HepG2 (cell line): ENCODE results near the gene ALOXE3. TPM values are rescaled to one million over a fixed set of nuclear protein-coding genes. Genes with fewer than 3 reads are reported as not detected.

ENCODE experiments used
- ATAC-seq: fragments of 200-7000 bp; cut with Tn5 transposase; 3 replicates; pipeline ENCODE4 v1.9.1; 2020; ENCODE audit warnings: mild to moderate bottlenecking, moderate library complexity
- BruUV-seq: library from RNA; stranded (reverse); fragments of 400-500 nt; replicated peaks from 2 replicates; lab custom pipeline; 2021; lab: Mats Ljungman, UMichigan
- CTCF ChIA-PET: fragments of 300-600 bp; formaldehyde crosslinking; extraction: SDS; loops from one replicate; lab custom pipeline; 2021; ENCODE audit warnings: low total read pairs, inconsistent platforms, low intra/inter-chr PET ratio; lab: Yijun Ruan, JAX
- POLR2A ChIA-PET: fragments of 350-600 bp; sonication (Branson Sonifier 250); formaldehyde crosslinking; loops from one replicate; lab custom pipeline; 2020; ENCODE audit warnings: antibody characterized with exemption, inconsistent platforms; lab: Yijun Ruan, JAX
- DNase-seq: peaks from one replicate; pipeline ENCODE4 v3.0.0-alpha.2; 2015; ENCODE audit warnings: low spot score
- FAIRE-seq: peaks from 3 replicates; lab custom pipeline; 2011; peaks lifted over from hg19 to GRCh38; lab: Jason Lieb, UNC
- H2AFZ ChIP-seq: one replicate; pipeline ENCODE4 v1.6.1; 2011; ENCODE audit warnings: low read length, inconsistent platforms
- H3K27ac ChIP-seq: fragments of 300-600 bp; 3 replicates; pipeline ENCODE4 v1.8.0; 2011; ENCODE audit warnings: mixed run types, mild to moderate bottlenecking, mixed read lengths, low read length, inconsistent platforms; ENCODE audit not compliant: insufficient read depth; ENCODE audit errors: extremely low read length
- H3K27me3 ChIP-seq, 2 experiments: fragments of 200-600 bp in 1 of 2; 2 replicates in 1 of 2; 3 replicates in 1 of 2; pipeline versions ENCODE4 v1.6.0 to v1.8.0; 2011; ENCODE audit warnings: low read length in 2 of 2, mild to moderate bottlenecking in 2 of 2, moderate library complexity in 2 of 2, inconsistent platforms in 1 of 2; ENCODE audit not compliant: insufficient read depth in 2 of 2, control insufficient read depth in 1 of 2
- H3K36me3 ChIP-seq, 2 experiments: fragments of 200-600 bp in 1 of 2; replicated peaks in 1 of 2; 2 replicates in 1 of 2; 3 replicates in 1 of 2; pipeline versions ENCODE4 v1.5.1 to v1.8.0; 2011; ENCODE audit warnings: low read length in 2 of 2, inconsistent platforms in 1 of 2; ENCODE audit not compliant: insufficient read depth in 2 of 2, control insufficient read depth in 1 of 2
- H3K4me1 ChIP-seq: 2 replicates; pipeline ENCODE4 v1.5.1; 2012; ENCODE audit warnings: low read length, inconsistent platforms; ENCODE audit not compliant: insufficient read depth
- H3K4me2 ChIP-seq: 2 replicates; pipeline ENCODE4 v1.6.0; 2011; ENCODE audit warnings: low read depth, low read length, inconsistent platforms
- H3K4me3 ChIP-seq, 3 experiments: fragments of 200-600 bp in 1 of 3; sonication (generic), shearing (Covaris generic) in 1 of 3; replicated peaks in 1 of 3; 2 replicates each; pipeline ENCODE4 v1.5.1; 2011 to 2016; ENCODE audit warnings: low read length in 3 of 3, inconsistent platforms in 2 of 3, low read depth in 2 of 3, mild to moderate bottlenecking in 2 of 3, control low read depth in 1 of 3, mixed read lengths in 1 of 3; ENCODE audit not compliant: insufficient read depth in 1 of 3
- H3K79me2 ChIP-seq: one replicate; pipeline ENCODE4 v1.6.1; 2011; ENCODE audit warnings: low read length, inconsistent platforms; ENCODE audit not compliant: insufficient read depth
- H3K9ac ChIP-seq: 2 replicates; pipeline ENCODE4 v1.6.0; 2011; ENCODE audit warnings: mild to moderate bottlenecking, low read depth, low read length, inconsistent platforms; ENCODE audit not compliant: insufficient read depth
- H3K9me3 ChIP-seq: 2 replicates; pipeline ENCODE4 v1.5.1; 2012; ENCODE audit warnings: mild to moderate bottlenecking, low read length
- H4K20me1 ChIP-seq: 2 replicates; pipeline ENCODE4 v1.6.0; 2011; ENCODE audit warnings: inconsistent platforms, mild to moderate bottlenecking, low read length, moderate library complexity; ENCODE audit not compliant: insufficient read depth
- EEA1 ChIP-seq: sonication (generic); formaldehyde crosslinking; IDR thresholded peaks from 2 replicates; pipeline ENCODE4 v1.5.1; 2020; ENCODE audit warnings: mild to moderate bottlenecking, missing genetic modification reagents, borderline replicate concordance
- KLF6 ChIP-seq: IDR thresholded peaks from 2 replicates; pipeline ENCODE4 v1.8.0; 2016; ENCODE audit warnings: missing biosample characterization, missing genetic modification reagents
- NR2C2 ChIP-seq: sonication (generic); formaldehyde crosslinking; IDR thresholded peaks from 2 replicates; pipeline ENCODE4 v1.4.0; 2020; ENCODE audit warnings: missing genetic modification reagents, mild to moderate bottlenecking, moderate library complexity, borderline replicate concordance
- THAP11 ChIP-seq: IDR thresholded peaks from 2 replicates; pipeline ENCODE4 v1.6.1; 2016; ENCODE audit warnings: missing biosample characterization, missing genetic modification reagents
- ZNF605 ChIP-seq: sonication (generic); formaldehyde crosslinking; IDR thresholded peaks from 2 replicates; pipeline ENCODE4 v1.8.0; 2022; ENCODE audit warnings: mild to moderate bottlenecking, missing genetic modification reagents
- ZSCAN31 ChIP-seq: sonication (generic); formaldehyde crosslinking; IDR thresholded peaks from 2 replicates; pipeline ENCODE4 v1.5.0; 2020; ENCODE audit warnings: low read depth, mild to moderate bottlenecking, missing genetic modification reagents
- WGBS: methylation state at CpG from one replicate; pipeline ENCODE4 v1.1.6; 2017; ENCODE audit warnings: low lambda C conversion rate; 5-methylcytosine and 5-hydroxymethylcytosine counted together
- in situ Hi-C: cut with HindIII; loops from 2 replicates; pipeline ENCODE4 v1.10.0; 2017; ENCODE audit warnings: low pct_unique_long_range_greater_than_20kb; ENCODE audit not compliant: extremely low pct_ligation_motif_present
- intact Hi-C: fragments of 100-400 bp; cut with micrococcal nuclease; formaldehyde crosslinking; loops from one replicate; pipeline ENCODE4 v1.10.0; 2022; ENCODE audit not compliant: unreplicated experiment
- polyA plus RNA-seq, 8 experiments: library from polyadenylated mRNA; depleted of rRNA in 3 of 8; stranded (reverse) in 7 of 8; unstranded in 1 of 8; fragments of >200 nt; fragmentation: Illumina TruSeq in 4 of 8; extraction: Trizol in 4 of 8; gene quantifications; 2 replicates each; pipeline versions ENCODE4 v1.2.1 to v1.2.3, GENCODE V29; 2011 to 2016; ENCODE audit warnings: low read depth in 4 of 8, missing spikeins in 1 of 8, mixed read lengths in 1 of 8; ENCODE audit not compliant: insufficient read depth in 1 of 8
- total RNA-seq, 5 experiments: library from RNA; depleted of rRNA; stranded (reverse); fragments of >200 nt; fragmentation: Illumina TruSeq; extraction: Trizol; gene quantifications; 2 replicates each; pipeline ENCODE4 v1.2.3, GENCODE V29; 2016; ENCODE audit warnings: low read depth in 1 of 5
- TF ChIP-seq, protein P1 (sequence below): sonication (generic); formaldehyde crosslinking; IDR thresholded peaks from 2 replicates; pipeline ENCODE4 v1.5.0; 2020; ENCODE audit warnings: missing genetic modification reagents

The ALOXE3 gene
- total and polyA plus RNA-seq, 2 of the 13 experiments (the other 11 are each of a cell fraction or from before 2014, with no cell fraction given) = 0.07 TPM; not detected in 1

DNA sequence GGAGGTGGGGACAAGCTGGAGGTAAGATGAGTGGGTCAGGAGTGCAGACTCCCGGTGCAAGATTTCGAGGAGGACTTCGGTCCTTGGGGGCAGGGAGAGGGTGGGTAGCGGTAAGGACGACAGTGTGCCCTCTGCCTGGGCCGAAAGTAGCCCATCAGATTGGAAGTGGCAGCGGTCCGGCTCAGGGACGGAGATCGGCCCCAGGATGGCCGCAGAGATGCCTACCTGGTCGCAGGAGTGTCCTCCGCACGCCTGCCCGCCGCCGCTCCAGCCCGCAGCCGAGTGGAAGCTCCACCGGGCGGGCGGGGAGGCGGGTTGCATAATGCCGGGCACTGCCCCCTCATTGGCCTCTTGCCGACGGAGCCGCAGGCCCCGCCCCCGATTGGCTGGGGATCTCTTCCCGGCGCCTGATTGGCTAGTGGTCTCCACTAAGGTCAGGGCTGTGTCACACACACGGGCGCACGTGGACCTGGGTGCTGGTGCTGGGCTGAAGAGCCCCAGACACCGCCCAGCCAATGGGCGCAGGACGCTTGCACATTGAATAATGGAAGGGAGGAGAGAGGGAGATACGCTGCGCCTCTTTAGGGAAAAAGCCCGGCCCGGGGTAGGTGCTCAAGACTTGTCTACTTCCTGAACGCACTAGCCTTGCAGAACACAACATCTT lies 33.9 kb upstream of the ALOXE3 start, which contains the start of gene PER1 (continued):
- TF ChIP-seq THAP11 (CRISPR knock-in tag) (0 out of 2 replicates have a peak, but pooled peaks have one; percentile 50), KLF6 (CRISPR knock-in tag) (no peak), EEA1 (no peak), NR2C2 (CRISPR knock-in tag) (no peak)

DNA sequence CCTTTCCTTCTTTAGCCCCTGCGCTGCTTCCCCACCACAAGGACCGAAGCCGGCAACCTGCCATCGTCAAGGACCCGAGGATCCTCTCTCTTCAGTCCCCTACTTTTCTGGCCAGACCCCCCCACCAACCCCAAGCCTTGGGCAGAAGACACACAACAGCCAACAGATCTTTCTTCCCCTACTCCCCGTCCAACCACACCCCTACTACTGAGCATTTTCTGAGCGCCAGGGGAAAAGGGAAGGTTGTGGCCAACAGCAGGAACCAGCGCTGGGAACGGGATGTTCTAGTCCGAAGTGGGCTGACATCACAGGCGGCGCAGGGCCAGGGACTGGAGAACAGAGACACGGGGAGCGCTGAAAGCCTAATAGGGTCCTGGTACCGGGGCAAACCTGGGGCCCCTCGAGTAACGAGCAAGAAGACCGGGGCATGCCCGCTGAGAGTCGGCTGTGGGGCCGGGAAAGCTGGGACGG lies 33.4 kb upstream of the ALOXE3 start:
- Histone ChIP-seq H3K36me3 (peaks cover 8 to 23% of the 10 kb centered on the region in 2 experiments; a peak in 4 of 5 replicates), H3K79me2 (peaks cover 4% of the 10 kb centered on the region), H3K27ac (peak overlapping the region; percentile 45), H2AFZ (no peak overlapping the region), H3K4me2 (peak overlapping the region; percentile 65), H3K27me3 (no peaks in the 10 kb centered on the region)
- WGBS = 81% methylated on average over 22 of the region's 22 CpGs
- DNase-seq = no peak
- CTCF ChIA-PET = no interaction called here
- BruUV-seq = no TSS peak
- FAIRE-seq = no peak
- intact Hi-C loops = loop anchor here (1.0 kb wide), 1 partner anchor 12 kb away; no protein-coding TSS in a partner anchor
- TF ChIP-seq, protein P1, sequence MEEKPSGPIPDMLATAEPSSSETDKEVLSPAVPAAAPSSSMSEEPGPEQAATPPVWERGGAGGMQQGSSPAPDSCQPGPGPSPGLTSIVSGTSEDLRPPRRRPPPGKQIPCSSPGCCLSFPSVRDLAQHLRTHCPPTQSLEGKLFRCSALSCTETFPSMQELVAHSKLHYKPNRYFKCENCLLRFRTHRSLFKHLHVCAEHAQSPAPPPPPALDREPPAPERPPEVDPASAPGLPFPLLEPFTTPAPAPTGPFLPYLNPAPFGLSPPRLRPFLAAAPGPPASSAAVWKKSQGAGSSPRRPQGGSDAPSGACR = 0 out of 2 replicates have a peak, but pooled peaks have one; percentile 16
- TF ChIP-seq ZNF605 (CRISPR knock-in tag) (0 out of 2 replicates have a peak, but pooled peaks have one; percentile 4), ZSCAN31 (CRISPR knock-in tag) (no peak)
- TF ChIP-seq, all 625 proteins: peak for 2
- H3K4me1 ChIP-seq = peaks cover 46% of the 10 kb centered on the region
- peak overlapping the region; percentile 68 for H3K9ac ChIP-seq
- peak overlapping the region; percentile 46 to 70 (median 68); a peak in 5 of 6 replicates for H3K4me3 ChIP-seq
- POLR2A ChIA-PET = interaction anchor here (1.0 to 1.7 kb wide), 3 partner anchors 12 to 70 kb away, joined by 4 to 7 read pairs (median 7); no protein-coding TSS in a partner anchor
- no peak for ATAC-seq
- no peaks in the 10 kb centered on the region for H4K20me1 ChIP-seq
- in situ Hi-C loops = no loop called here
- H3K9me3 ChIP-seq = no peaks in the 10 kb centered on the region
